GM23248 (cell line): ENCODE results near the gene CALD1.

ENCODE experiments used
- EZH2 ChIP-seq: fragments of 200-600 bp; sonication (generic); IDR thresholded peaks from 2 replicates; pipeline ENCODE4 v1.6.1; 2018; ENCODE audit warnings: antibody characterized with exemption, mild to moderate bottlenecking; ENCODE audit not compliant: insufficient read depth, poor library complexity, severe bottlenecking
- EZH2phosphoT487 ChIP-seq: fragments of 200-600 bp; sonication (generic); IDR thresholded peaks from 2 replicates; pipeline ENCODE4 v1.6.1; 2018; ENCODE audit warnings: antibody characterized with exemption, moderate library complexity, mild to moderate bottlenecking, low read depth; ENCODE audit not compliant: insufficient read depth

GRCh38 chr7:134835463-134835823 is 56.0 kb downstream of the CALD1 start:
- TF ChIP-seq EZH2phosphoT487, result no peak
- no peak for TF ChIP-seq EZH2
